Activated gamma-delta T cell treated with Interleukin-2 at 50 U/mL for 16 hours (primary cell): ENCODE results near the gene IQSEC3.
"Not testable (repeated sequence)": the region's sequence is repeated elsewhere in the genome, so short reads cannot be mapped to it uniquely, and the experiment has no call there.

Source experiments
- DNase-seq: peaks from one replicate; pipeline ENCODE4 v3.0.0-alpha.2; 2020

The IQSEC3 gene

GRCh38 chr12:184811-185575, 118.4 kb downstream of the IQSEC3 start:
- DNase-seq: no peak

DNA sequence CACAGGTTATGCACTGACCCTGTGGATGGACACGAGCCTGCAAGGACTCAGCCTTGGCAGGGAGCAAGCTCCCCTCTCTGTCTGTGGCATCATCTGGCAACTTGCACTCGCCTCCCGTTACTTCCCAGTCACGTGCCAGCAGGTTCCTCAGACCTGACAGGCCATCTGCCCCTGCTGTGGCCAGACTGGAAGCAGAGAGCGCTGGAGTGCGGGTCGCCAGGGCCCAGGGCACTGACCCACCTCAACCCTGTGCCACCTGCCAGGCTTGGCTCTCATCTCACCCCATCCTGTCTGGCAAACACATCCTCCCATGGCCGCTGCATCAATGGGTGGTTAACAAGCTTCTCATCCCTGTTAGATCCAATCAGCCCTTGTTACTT, 119.0 kb downstream of the IQSEC3 start:
- no peak for DNase-seq

- no peak for DNase-seq
Measured at GRCh38 chr12:186006-186625, 119.5 kb downstream of the IQSEC3 start.

DNA sequence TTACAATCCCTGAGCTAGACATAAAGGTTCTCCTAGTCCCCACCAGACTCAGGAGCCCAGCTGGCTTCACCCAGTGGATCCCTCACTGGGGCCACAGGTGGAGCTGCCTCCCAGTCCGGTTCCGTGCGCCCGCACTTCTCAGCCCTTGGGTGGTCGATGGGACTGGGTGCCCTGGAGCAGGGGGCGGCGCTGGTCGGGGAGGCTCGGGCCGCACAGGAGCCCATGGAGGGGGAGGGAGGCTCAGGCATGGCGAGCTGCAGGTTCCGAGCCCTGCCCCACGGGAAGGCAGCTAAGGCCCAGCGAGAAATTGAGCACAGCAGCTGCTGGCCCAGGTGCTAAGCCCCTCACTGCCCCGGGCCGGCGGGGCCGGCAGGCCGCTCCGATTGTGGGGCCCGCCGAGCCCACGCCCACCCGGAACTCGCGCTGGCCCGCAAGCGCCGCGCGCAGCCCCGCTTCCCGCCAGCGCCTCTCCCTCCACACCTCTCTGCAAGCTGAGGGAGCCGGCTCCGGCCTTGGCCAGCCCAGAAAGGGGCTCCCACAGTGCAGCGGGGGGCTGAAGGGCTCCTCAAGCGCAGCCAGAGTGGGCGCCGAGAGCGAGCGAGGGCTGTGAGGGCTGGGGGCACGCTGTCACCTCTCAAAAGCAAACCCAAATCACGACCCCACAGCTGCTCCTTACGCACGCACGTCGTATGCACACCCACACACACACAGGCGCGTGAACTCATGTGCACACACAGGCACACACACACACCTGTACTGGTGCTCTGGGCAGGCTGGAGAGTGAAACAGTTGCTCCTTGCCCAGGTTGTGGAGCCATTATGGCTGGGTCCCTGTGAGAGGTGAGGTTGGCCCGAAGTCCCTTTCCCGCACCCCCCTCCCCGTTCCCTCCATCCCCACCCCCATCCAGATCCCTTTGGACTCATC, 121.7 kb downstream of the IQSEC3 start:
- DNase-seq: not testable (repeated sequence)

DNA sequence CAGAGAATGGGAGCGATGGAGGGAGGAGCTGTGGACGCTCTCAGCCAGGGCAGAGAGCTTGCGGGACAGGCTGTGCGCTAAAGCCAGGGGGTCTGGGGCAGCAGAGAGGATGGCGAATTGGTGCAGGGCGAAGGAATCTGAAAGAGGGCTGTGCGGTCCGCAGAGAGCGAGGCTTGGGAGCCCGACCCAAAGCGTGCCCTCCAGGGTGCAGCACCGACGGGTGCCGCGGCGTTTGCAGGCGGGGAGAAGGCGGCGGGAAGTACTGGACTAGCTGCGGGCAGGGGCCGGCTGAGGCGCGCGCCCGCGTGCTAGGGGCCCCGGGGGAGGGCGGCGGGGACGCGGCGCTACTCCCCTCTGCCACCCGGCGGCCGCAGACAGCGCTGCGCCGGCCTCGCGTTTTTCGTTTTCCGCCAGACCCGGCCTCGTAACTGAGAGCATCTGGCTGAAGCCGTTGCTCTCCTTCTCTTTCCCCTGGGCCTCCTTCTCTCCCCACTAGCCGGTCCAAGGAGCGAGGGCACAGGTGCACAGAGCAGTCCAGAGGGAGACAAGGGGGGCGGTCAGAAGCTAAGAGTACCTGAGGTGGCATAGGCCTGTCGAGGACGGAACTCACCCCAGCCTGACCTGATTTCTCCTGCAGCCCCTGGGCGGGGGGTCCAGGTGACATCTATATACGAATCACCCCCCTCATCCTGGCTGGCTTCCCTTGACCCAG, 122.5 kb downstream of the IQSEC3 start:
- DNase-seq: peak; percentile 8

DNA sequence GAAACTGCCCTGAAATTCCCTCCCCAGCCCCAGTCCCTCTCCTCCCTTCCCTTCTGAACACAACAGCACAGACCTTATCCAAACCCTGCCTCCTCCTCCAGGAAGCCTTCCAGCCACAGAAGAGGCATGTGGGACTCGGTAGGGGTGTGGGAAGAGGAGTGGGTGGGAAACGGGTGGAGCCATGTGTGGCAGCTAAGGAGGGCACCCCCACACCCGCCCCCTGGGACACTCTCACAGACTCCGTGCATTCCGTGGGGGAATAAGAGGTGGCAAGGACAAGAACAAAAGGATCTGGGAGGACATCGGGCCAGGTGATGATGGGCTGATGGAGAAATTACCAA, 123.0 kb downstream of the IQSEC3 start:
- DNase-seq: no peak

DNA sequence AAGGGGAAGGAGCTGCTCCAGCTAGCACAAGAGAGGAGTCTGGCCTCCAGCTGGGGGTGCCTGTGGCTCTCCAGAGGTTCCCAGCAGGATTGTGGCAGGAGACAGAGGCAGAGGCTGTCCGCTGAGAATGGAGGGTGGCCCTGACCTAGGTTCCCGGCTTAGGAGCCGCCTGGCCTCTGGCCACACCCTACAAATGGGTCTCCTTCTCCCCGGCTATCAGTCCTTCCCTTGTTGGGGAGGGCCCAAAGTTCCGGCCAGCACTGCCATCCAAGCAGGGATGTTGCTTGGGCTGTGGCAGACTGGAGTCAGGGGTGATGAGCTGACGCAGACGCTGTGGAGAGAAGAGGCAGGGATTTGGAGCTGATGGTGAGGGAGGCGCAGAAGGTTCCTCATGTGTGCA, 124.3 kb downstream of the IQSEC3 start:
- DNase-seq: no peak

- DNase-seq: no peak
Measured at GRCh38 chr12:191541-191940, 125.0 kb downstream of the IQSEC3 start.

GRCh38 chr12:193261-193660, 126.7 kb downstream of the IQSEC3 start:
- DNase-seq: no peak

DNA sequence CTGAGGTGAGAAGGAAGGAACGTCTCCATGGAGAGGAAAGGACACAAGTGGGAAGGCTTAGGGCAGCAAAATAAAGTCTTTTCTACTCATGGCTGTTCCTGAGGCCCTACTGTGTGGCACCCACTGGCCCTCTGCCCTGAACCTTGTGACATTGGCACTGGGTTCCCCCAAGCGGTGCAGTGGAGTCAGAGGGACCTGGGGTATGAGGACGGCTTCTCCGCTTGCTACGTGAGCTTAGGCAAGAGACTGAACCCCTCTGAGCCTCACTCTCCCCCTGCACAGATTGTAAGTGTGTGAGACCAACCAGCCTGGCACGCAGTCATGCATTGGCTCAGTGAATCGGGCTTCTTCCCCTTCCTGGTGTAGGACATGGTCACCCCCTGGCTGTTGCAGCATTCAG, 127.7 kb downstream of the IQSEC3 start:
- DNase-seq: no peak

GRCh38 chr12:195156-195555, 128.6 kb downstream of the IQSEC3 start:
- DNase-seq: no peak

DNA sequence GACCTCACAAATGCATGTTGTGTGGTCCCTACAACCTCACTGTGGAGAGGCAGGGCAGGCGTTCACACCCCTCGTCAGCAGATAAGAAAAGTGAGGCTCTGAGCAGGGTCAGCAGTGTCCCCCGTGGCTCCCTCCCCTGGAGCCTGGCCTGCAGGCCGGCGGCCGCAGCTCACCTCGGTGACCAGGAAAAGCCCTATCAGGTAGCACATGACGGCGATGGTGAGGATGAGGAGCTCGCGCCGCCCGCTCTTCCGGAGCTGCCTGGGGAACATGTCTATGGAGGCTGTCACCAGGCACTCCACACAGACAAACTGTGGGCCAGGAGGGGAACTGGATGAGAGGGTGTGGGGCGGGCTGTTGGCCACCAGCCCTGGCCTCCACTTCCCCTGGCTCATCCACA, 129.4 kb downstream of the IQSEC3 start:
- DNase-seq: no peak

DNA sequence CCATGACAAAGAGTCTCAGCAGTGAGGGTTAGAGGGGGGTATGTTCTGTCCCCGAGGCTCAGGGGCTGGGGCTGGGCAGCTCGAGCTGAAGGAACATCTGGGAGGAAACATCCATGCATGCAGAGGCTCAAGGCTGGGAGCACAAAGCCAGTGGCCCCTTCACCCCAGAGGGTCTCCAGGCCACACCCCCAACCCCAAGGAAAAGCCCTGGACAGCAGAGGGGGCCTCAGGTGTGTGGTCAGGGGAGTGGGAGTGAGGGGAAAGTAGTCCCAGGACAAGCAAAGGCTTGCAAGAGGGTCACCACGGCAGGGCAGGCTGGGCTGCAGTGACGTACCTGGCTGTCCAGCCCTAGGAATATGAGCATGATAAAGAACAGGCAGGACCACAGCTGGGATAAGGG, 129.9 kb downstream of the IQSEC3 start:
- DNase-seq: no peak

- DNase-seq: no peak
Measured at GRCh38 chr12:197347-197746, 130.8 kb downstream of the IQSEC3 start.

GRCh38 chr12:197911-198695, 131.5 kb downstream of the IQSEC3 start:
- no peak for DNase-seq

DNA sequence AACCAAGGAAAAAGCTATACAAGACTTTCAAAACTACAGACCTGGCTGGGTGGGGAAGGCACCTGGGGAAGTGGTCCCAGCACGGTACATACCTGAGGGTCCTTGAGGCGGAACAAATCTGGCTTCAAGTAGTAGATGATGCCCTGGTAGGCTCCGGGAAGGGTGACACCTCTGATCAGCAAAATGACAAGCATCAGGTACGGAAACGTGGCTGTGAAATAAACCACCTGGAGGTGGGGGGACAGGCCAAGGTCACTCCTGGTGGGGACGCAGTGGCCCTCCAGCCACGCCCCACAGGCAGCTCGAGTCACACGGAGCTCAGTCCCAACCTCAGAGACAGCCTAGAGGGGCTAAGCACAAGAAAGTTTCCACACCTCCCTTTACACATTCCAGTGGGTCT, 132.1 kb downstream of the IQSEC3 start:
- DNase-seq: no peak

DNA sequence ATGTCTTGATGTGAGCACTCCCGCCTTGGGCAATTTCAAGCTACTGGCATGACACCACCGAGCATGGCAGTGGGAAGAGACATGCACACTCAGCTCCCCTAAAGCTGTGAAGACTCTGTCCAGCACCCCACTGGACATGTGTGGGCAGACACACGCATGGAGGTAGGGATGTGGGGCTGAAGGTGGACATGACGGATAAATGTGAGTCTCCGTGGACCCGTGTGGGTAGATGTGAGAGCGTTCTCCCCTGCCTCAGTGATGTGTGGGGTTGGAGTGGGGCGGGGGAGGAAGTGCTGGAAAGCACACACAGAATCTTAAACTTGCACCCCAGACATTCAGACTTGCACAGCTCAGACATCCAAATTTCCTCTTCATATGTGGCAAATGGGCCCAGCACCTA, 134.8 kb downstream of the IQSEC3 start:
- DNase-seq: no peak

DNA sequence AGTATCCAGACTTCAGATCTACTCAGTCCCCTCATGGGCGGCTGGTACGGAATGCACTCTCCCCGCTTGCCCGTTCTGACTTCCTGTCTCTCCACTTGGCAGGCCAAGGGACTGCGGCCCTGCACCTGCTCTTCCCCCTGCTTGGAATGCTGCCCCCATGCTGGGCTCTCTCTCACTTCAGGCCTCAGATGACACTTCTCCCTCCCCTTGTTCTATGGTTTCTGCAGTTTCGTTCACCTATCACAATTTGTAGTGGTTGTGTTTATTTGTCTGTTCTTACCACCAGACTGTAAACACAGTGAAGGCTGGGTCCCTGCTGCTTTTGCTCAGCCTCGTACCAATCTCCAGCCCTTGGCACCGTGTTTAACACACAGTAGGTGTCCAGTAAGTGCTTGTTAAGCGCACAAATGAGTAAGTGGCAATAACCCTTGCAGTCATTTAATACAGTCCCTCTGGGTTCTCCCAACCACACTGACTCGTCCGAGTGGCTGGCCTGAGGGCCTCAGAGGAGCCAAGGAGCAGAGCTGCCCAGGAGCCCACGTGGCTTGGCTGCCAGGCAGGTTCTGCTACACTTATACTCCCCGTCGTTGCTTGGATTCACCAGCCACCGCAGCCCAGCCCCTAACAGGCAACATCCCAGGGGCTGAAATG, 135.6 kb downstream of the IQSEC3 start:
- DNase-seq: no peak

- DNase-seq: no peak
Measured at GRCh38 chr12:203074-203461, 136.5 kb downstream of the IQSEC3 start.

DNA sequence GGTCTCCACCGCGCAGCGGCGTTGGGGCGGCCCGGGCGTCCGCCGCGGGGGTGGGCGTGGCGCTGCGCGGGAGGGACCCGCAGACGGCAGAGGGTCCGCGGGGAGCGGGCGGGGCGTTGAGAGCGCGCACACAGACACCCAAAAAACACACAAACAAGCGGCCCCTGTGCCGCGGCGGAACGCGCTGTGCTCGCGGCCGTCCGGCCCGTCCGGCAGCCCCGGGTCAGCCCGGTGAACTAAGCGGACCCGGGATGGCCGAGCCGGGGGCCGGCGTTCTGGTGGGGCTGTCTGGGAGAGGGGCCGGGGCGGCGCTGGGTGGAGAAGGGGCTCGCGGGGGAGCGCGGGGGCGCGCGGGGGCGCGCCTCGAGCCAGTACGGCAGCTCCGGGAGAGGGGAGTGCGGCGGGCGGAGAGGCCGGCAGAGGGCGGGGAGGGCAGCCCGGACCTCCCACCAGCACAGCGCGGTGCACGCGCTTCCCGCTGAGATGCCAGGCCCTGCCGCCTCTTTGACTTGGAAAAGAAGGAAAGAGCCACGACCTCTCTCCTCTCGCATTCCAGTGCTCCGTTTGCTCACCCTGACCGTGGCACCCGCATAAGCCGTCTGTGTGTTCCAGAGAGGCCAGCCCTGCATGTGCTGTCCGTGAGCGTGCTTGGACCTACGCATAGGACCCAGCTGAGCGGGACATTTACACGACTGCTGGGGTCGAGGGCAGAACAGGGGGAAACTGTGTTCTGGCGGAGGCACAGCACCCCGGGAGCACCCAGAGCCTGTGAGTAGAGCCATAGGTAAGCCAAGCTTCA, 137.1 kb downstream of the IQSEC3 start:
- no peak for DNase-seq

DNA sequence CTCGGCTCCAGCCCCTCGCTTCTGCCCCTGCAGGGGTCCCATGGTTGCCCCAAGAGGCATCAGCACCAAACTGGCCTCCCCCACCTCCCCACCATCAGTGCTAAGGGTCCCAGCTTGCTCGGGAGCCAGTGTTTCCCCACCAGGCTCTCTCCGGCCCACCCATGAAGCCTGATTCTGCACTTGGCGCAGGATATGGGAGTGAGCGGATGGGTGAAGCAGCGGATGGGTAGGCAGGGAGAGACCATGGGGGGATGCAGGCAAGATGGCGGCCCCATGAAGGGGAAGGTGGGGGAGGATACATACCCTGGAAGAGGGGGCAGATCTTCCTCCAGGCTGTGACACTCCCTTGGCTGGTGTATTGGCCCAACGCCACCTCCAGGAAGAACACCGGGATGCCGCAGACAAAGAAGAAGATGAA, 137.7 kb downstream of the IQSEC3 start:
- no peak for DNase-seq
